ENCODE measurements around the gene GXYLT2.

- TF ChIP-seq, protein P1, sequence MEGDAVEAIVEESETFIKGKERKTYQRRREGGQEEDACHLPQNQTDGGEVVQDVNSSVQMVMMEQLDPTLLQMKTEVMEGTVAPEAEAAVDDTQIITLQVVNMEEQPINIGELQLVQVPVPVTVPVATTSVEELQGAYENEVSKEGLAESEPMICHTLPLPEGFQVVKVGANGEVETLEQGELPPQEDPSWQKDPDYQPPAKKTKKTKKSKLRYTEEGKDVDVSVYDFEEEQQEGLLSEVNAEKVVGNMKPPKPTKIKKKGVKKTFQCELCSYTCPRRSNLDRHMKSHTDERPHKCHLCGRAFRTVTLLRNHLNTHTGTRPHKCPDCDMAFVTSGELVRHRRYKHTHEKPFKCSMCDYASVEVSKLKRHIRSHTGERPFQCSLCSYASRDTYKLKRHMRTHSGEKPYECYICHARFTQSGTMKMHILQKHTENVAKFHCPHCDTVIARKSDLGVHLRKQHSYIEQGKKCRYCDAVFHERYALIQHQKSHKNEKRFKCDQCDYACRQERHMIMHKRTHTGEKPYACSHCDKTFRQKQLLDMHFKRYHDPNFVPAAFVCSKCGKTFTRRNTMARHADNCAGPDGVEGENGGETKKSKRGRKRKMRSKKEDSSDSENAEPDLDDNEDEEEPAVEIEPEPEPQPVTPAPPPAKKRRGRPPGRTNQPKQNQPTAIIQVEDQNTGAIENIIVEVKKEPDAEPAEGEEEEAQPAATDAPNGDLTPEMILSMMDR (IDR thresholded peaks at IDR 0.05; ENCODE audit: low read length) = no peak
- TF ChIP-seq EZH2 (optimal IDR thresholded peaks at IDR 0.05; ENCODE audit: low read depth, low read length) = no peak
Measured at GRCh38 chr3:72932416-72932815, 44.6 kb downstream of the GXYLT2 start.
